Loucy (cell line): ENCODE data around the gene TRAPPC6A.
A peak's percentile ranks its signal among the peaks of the same experiment; 100 is the strongest.

ENCODE experiments used
- H2AFZ ChIP-seq: fragments of 200-600 bp; sonication (generic); 2 replicates; pipeline ENCODE4 v1.6.0; 2016; ENCODE audit warnings: antibody characterized with exemption, mild to moderate bottlenecking, low read length, moderate library complexity
- H3F3A ChIP-seq: fragments of 200-600 bp; 2 replicates; pipeline ENCODE4 v1.6.0; 2016; ENCODE audit warnings: antibody characterized with exemption, low read depth, mild to moderate bottlenecking
- H3K27me3 ChIP-seq: fragments of 200-600 bp; sonication (generic); 2 replicates; pipeline ENCODE4 v1.6.1; 2014; ENCODE audit warnings: low read length, mild to moderate bottlenecking; ENCODE audit not compliant: insufficient read depth, poor library complexity, severe bottlenecking
- H3K36me3 ChIP-seq: fragments of 200-600 bp; sonication (generic); 2 replicates; pipeline ENCODE4 v1.6.1; 2016; ENCODE audit warnings: low read length; ENCODE audit not compliant: insufficient read depth
- H3K4me1 ChIP-seq: fragments of 200-600 bp; sonication (generic); 2 replicates; pipeline ENCODE4 v1.5.1; 2014; ENCODE audit warnings: low read length, mild to moderate bottlenecking; ENCODE audit not compliant: insufficient read depth, poor library complexity, severe bottlenecking
- H3K4me2 ChIP-seq: fragments of 200-600 bp; sonication (generic); 2 replicates; pipeline ENCODE4 v1.6.0; 2014; ENCODE audit warnings: antibody characterized with exemption, low read length, low read depth, mild to moderate bottlenecking; ENCODE audit not compliant: poor library complexity, severe bottlenecking
- H3K4me3 ChIP-seq: fragments of 200-600 bp; sonication (generic); 2 replicates; pipeline ENCODE4 v1.5.1; 2014; ENCODE audit warnings: low read length, mild to moderate bottlenecking, mixed read lengths; ENCODE audit not compliant: poor library complexity, severe bottlenecking
- H3K79me2 ChIP-seq: fragments of 200-600 bp; sonication (generic); 2 replicates; pipeline ENCODE4 v1.6.1; 2014; ENCODE audit warnings: low read length; ENCODE audit not compliant: insufficient read depth
- H3K9ac ChIP-seq: fragments of 200-600 bp; sonication (generic); 2 replicates; pipeline ENCODE4 v1.6.0; 2014; ENCODE audit warnings: mild to moderate bottlenecking, low read depth, low read length, moderate library complexity; ENCODE audit not compliant: poor library complexity, severe bottlenecking
- H3K9me2 ChIP-seq: fragments of 200-600 bp; sonication (generic); replicated peaks from 2 replicates; pipeline ENCODE4 v1.6.1; 2016; ENCODE audit warnings: low read depth, low read length, mixed read lengths
- H3K9me3 ChIP-seq: fragments of 200-600 bp; sonication (generic); 2 replicates; pipeline ENCODE4 v1.6.1; 2014; ENCODE audit warnings: mild to moderate bottlenecking, antibody characterized with exemption, low read length, low read depth; ENCODE audit not compliant: insufficient read depth
- H4K20me1 ChIP-seq: fragments of 200-600 bp; sonication (generic); 2 replicates; pipeline ENCODE4 v1.6.0; 2014; ENCODE audit warnings: antibody characterized with exemption, low read length, mild to moderate bottlenecking; ENCODE audit not compliant: insufficient read depth, poor library complexity, severe bottlenecking
- CTCF ChIP-seq: fragments of 200-600 bp; sonication (generic); conservative IDR thresholded peaks from 2 replicates; pipeline ENCODE4 v1.5.1; 2014; ENCODE audit warnings: mild to moderate bottlenecking, antibody characterized with exemption, low read length
- EZH2phosphoT487 ChIP-seq: fragments of 200-600 bp; IDR thresholded peaks from 2 replicates; pipeline ENCODE4 v1.6.1; 2018; ENCODE audit warnings: antibody characterized with exemption, mild to moderate bottlenecking, moderate library complexity, borderline replicate concordance

TRAPPC6A gene

DNA sequence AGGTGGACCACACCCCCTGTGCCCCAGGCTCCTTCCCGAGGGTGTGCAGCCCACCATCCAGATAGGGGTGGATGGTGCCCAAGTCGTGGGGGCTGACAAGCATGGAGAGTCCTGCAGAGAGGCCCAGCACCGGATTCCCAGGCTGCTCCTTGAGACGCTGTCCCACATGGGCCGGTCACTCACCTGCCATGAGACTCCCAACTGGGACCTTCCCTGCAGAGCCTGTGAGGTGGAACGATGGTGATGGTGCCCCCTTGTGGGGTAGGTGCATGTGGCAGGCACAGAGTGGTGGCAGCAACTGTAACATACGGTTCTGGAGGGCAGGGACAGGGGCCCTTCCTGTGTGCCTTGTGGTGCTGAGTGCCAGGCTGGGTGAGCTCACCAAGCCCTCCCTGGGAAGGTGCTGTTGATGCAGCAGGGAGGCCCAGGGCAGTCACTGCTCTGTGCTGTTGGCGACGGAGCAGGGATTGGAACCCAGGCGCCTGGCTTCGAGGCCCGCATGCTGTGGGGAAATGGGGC is 52.0 kb downstream of the TRAPPC6A start:
- H3K79me2 ChIP-seq: peaks cover 58% of the 10 kb centered on the region
- no peaks in the 10 kb centered on the region for H3K4me1 ChIP-seq
- H3K4me3 ChIP-seq: no peak overlapping the region

DNA sequence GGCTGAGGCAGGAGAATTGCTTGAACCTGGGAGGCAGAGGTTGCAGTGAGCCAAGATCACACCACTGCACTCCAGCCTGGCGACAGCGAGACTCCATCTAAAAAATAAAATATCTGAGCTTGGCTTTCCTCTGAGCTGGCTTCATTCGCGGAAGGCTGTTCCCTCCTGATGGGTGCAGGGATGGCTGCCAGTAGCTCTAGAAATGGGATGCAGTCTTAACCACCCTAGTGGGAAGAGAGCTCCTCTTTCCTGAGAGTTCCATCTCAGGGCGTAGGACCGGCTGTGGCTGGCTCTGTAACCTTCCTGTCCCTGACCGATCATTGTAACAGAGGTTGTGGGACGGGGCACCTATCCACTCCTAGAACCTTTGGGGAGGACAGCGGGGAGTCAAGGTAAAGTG is 52.7 kb downstream of the TRAPPC6A start:
- TF ChIP-seq EZH2phosphoT487: no peak
- no peak for TF ChIP-seq CTCF
- Histone ChIP-seq H3K36me3 (peaks cover 2% of the 10 kb centered on the region; the same call in 1 of the 2 replicates), H3K4me3 (no peak overlapping the region), H3K4me2 (no peak overlapping the region), H3K79me2 (peaks cover 56% of the 10 kb centered on the region), H3K9me3 (no peaks in the 10 kb centered on the region), H3K4me1 (no peaks in the 10 kb centered on the region), H3K27me3 (no peaks in the 10 kb centered on the region), H3K9me2 (no peaks in the 10 kb centered on the region), H3K9ac (no peak overlapping the region), H3F3A (no peaks in the 10 kb centered on the region), H2AFZ (no peak overlapping the region), H4K20me1 (peaks cover 12% of the 10 kb centered on the region)

More for the DNA sequence above, 52.0 kb downstream of the TRAPPC6A start:
- H3K9me2 ChIP-seq: no peaks in the 10 kb centered on the region
- TF ChIP-seq EZH2phosphoT487 (no peak), CTCF (peak; percentile 84)
- H3K27me3 ChIP-seq: no peaks in the 10 kb centered on the region
- no peaks in the 10 kb centered on the region; the same call in 1 of the 2 replicates for H3K36me3 ChIP-seq
- H3K9ac ChIP-seq: no peak overlapping the region
- H4K20me1 ChIP-seq: peaks cover 11% of the 10 kb centered on the region
- no peak overlapping the region for H2AFZ ChIP-seq
- H3K9me3 ChIP-seq: no peaks in the 10 kb centered on the region
- H3K4me2 ChIP-seq: no peak overlapping the region
- H3F3A ChIP-seq: no peaks in the 10 kb centered on the region

GRCh38 chr19:45124021-45124420 is 54.0 kb downstream of the TRAPPC6A start:
- H2AFZ ChIP-seq: no peak overlapping the region
- no peaks in the 10 kb centered on the region for H3F3A ChIP-seq
- no peaks in the 10 kb centered on the region for H3K9me2 ChIP-seq
- no peak overlapping the region for H3K4me2 ChIP-seq
- TF ChIP-seq EZH2phosphoT487 (no peak), CTCF (no peak)
- peaks cover 12% of the 10 kb centered on the region for H4K20me1 ChIP-seq
- no peak overlapping the region for H3K9ac ChIP-seq
- no peaks in the 10 kb centered on the region for H3K27me3 ChIP-seq
- no peaks in the 10 kb centered on the region for H3K9me3 ChIP-seq
- H3K4me1 ChIP-seq: no peaks in the 10 kb centered on the region
- no peak overlapping the region for H3K4me3 ChIP-seq
- H3K79me2 ChIP-seq: peaks cover 63% of the 10 kb centered on the region
- H3K36me3 ChIP-seq: peaks cover 4% of the 10 kb centered on the region; the same call in 1 of the 2 replicates
